GM19099 (cell line): Measurements from ENCODE around the gene HLF.

Experiments used
- POLR2A ChIP-seq: IDR thresholded peaks from 3 replicates; pipeline ENCODE4 v1.6.1; 2011; ENCODE audit warnings: low read depth; ENCODE audit not compliant: insufficient read length; ENCODE audit errors: extremely low read depth

HLF gene

GRCh38 chr17:55238931-55239297, 25.8 kb upstream of the HLF start:
- no peak for TF ChIP-seq POLR2A

- no peak for TF ChIP-seq POLR2A
Measured at GRCh38 chr17:55241097-55241496, 23.7 kb upstream of the HLF start.

DNA sequence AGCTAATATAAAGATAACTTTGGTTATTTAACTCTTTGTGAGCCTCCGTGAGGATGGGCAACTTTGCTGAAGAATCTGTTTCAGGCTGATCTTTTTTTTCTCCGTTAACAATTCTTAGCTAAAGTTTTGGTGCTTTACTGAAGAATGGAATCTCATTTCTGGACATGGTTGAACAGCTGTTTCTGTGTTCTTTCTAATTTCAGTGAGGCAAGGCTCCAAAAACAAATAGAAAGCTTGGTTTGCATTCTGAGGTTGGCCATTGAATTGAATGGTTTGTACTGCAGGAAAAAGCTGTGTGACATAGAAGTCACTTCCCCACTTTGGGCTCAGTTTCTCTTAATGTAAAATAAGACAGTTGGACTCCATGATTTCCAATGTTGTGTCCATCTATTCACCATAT, 22.3 kb upstream of the HLF start:
- TF ChIP-seq POLR2A: no peak

DNA sequence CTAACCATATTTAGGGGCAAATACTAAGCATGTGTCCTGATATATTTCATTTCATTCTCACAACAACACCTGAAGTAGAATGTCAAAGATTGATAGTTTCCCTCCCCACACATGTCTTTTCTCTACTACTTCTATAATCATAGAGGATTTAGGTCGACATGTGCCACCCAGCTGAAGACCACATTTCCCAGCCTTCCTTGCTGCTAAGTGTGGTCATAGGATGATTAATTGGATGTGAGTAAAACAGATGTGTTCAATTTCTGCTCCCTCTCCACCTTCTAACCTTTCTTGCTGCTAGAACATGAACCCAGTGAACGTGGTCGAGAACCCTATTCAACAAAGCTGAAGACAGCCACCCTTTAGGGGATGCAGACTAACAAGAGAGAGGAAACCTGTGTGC, 18.8 kb upstream of the HLF start:
- no peak for TF ChIP-seq POLR2A

DNA sequence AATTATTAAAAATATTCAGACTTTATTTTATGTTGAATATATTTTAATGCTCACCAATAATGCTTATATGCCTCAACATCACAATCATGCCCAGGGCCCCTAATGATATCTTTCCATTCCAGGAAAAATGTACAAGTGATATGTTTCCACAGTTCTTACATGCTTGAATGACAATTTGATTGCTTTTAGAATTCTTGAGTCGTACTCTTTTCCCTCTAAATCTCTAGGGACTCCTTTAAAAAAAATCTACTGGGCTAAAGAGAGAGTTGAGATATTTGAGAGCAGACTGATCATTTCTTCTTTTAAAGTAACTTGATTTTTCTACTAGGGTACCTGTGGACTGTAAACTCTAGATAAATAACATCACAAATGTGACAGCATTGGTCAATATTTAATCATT, 18.2 kb upstream of the HLF start:
- TF ChIP-seq POLR2A: no peak

GRCh38 chr17:55248077-55248476, 16.7 kb upstream of the HLF start:
- TF ChIP-seq POLR2A: no peak

- no peak for TF ChIP-seq POLR2A
Measured at GRCh38 chr17:55249861-55250260, 14.9 kb upstream of the HLF start.

- no peak for TF ChIP-seq POLR2A
Measured at GRCh38 chr17:55254375-55254774, 10.4 kb upstream of the HLF start.

DNA sequence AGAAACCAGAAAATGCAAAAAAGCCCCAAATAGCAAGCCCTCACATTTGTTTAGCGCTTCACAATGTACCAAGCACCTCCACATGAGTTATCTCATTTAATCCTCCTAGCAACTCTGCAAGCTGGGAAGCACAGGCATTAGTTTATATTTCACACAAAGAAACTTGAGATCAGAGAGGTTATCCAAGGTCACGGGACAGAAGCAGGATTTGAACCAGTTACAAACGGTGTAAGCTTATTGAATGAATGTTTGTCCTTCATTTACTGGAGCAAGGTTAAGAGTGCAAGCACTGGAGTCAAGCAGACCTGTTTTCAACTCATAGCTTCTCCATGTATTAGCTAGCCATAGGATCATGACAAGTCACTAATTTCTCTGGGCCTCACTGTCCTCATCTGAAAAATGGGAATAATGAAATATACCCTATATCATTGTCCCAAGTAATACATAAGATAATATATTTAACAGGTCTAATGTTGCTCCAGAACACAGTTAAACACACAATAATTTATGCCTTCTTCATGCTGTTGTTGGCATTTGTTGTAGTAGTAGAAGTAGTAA, 6.1 kb upstream of the HLF start:
- no peak for TF ChIP-seq POLR2A

GRCh38 chr17:55259684-55260111, 5.1 kb upstream of the HLF start:
- no peak for TF ChIP-seq POLR2A

GRCh38 chr17:55261311-55261710, 3.4 kb upstream of the HLF start:
- no peak for TF ChIP-seq POLR2A

DNA sequence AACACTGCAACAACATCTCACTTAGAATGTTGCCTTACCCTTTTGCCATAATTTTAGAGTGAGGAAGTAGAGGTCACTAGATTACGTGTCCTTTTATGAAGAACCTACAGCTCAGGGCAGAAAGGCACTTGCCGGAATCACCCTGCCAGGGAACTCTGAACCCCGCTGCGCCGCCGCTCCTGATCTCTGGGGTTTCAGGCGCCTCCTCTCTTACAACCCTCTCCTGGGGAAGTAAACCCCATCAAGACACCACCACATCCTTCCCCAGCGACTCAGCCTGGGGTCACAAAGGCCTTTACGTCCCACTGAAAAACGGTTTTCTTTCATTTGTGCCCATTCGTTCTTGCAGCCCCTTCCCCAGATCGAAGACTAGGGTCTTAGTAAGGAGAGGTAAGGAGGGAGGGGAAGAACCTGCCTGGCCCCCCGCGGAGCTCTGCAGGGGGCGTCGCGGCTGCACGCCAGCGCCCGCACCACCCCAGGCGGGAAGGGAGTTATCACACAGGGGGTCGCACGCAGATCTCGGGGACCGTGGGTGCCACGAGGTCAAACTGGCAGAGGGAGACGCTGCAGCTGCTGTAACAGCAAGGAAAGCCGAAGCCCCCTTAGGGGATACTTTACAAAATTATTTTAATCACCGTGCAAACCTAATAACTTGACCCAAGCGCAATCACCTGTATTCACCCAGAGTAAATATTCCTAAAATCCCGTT, 1.0 kb upstream of the HLF start:
- no peak for TF ChIP-seq POLR2A

- TF ChIP-seq POLR2A: no peak
Measured at GRCh38 chr17:55264278-55264644, 499 bp upstream of the HLF start.

DNA sequence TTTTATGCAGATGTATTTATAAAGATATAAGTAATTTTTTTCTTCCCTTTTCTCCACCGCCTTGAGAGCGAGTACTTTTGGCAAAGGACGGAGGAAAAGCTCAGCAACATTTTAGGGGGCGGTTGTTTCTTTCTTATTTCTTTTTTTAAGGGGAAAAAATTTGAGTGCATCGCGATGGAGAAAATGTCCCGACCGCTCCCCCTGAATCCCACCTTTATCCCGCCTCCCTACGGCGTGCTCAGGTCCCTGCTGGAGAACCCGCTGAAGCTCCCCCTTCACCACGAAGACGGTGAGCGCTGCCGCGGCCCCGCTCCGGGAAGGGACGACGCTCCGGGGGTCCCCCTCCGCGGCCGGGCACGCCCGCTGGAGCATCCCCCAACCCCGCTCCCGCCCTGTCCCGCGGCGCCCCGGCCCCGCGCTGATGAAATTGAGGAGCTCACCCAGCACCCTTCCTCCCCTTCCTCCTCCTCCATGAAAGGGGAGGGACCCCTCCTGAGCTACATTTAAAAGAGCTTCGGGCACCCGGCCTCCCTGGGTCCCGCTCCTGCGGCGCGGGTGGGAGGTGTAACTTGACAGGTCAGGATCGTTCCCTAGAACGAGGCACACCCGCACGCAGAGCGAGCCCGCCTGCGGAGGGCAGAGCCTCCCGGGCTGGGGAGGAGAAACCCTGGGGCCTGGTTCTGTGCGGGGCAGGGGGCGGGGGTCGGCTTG, 706 bp downstream of the HLF start:
- TF ChIP-seq POLR2A: no peak

DNA sequence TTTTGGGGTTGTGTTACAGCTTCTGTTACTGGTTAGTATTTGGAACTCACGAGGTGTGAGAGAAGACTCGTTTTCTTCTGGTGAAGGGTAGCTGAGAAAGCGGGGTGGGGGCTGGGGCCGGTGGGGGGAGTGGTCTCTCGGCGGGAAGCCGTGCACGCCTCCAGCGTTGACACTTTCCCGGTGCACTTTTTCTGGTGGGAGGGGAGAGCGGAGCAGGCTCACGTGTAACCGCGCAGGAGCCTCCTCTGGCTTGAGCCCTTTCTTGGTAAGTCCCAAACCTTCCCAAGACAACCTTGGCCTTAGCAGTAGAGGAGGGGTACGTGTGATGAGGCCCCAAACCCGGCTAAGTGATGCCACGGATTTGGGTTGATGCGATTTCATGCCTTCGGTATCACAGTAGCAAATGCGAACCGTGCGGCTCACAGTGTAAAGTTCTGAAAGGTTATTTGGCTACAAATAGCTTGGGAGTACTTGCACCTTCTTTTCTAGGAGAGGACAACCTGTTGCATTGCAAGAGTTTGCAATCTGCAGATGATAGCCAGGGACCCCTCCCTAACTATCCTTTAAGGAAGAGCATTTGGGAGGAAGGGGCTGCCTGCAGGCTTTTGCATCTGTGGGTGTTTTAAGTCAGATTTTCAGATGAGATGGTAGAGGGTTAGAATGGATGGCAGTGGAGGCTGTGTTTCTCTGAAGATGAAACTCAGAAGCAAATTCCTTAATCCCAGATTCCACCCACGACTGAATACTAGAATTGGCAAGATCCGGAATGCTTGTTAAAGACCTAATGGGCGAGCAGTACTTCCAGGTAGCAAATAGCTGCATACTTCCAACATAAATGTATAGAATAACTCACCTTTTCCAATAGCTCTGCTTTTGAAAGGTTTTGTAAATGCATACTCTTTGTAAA, 1.5 kb downstream of the HLF start:
- TF ChIP-seq POLR2A: no peak
